BJ (cell line): ENCODE measurements around the gene SIRPG. TPM values are rescaled to one million over a fixed set of nuclear protein-coding genes. Genes with fewer than 3 reads are reported as not detected.
"Not testable (repeated sequence)": the region's sequence is repeated elsewhere in the genome, so short reads cannot be mapped to it uniquely, and the experiment has no call there.

Experiments
- CTCF ChIA-PET: fragments of 350-600 bp; formaldehyde crosslinking; extraction: SDS; loops from one replicate; lab custom pipeline; 2021; ENCODE audit warnings: antibody characterized with exemption, inconsistent platforms; lab: Yijun Ruan, JAX
- POLR2A ChIA-PET: fragments of 300-600 bp; sonication (Branson Sonifier 250); formaldehyde crosslinking; extraction: SDS; loops from one replicate; lab custom pipeline; 2021; ENCODE audit warnings: antibody characterized with exemption; lab: Charles Lee
- DNase-seq: peaks from one replicate; pipeline ENCODE4 v3.0.0-alpha.2; 2011; ENCODE audit warnings: low read depth
- H3K27me3 ChIP-seq: 2 replicates; pipeline ENCODE4 v1.6.0; 2011; ENCODE audit warnings: low read length; ENCODE audit not compliant: control insufficient read depth, insufficient read depth
- H3K36me3 ChIP-seq: 2 replicates; pipeline ENCODE4 v1.5.1; 2011; ENCODE audit warnings: low read length; ENCODE audit not compliant: control insufficient read depth, insufficient read depth
- H3K4me3 ChIP-seq: 2 replicates; pipeline ENCODE4 v1.5.1; 2011; ENCODE audit warnings: low read depth, mild to moderate bottlenecking, control low read depth, low read length
- CTCF ChIP-seq: IDR thresholded peaks from 2 replicates; pipeline ENCODE4 v1.5.1; 2011; ENCODE audit warnings: low read depth, mild to moderate bottlenecking, control low read depth, inconsistent platforms, low read length, moderate library complexity; ENCODE audit not compliant: insufficient read depth
- polyA plus RNA-seq: library from polyadenylated mRNA; depleted of rRNA; stranded (reverse); fragments of >200 nt; gene quantifications from 2 replicates; pipeline ENCODE4 v1.2.3, GENCODE V29; 2011

SIRPG gene
- polyA plus RNA-seq, 1 experiment, result not detected

GRCh38 chr20:1619861-1620444 lies 37.6 kb downstream of the SIRPG start, which contains the start of gene SIRPB1:
SIRPB1 (minus strand) TSS chr20:1620009; CDS start chr20:1619944, 65 bp downstream.
- H3K4me3 ChIP-seq, result no peak within 1 kb of the TSS
- no peaks in the 10 kb centered on the region; the same call in none of the 2 replicates for H3K27me3 ChIP-seq
- ChIA-PET CTCF (no interaction called here), POLR2A (no interaction called here)
- TF ChIP-seq CTCF, result no peak
- no peak for DNase-seq
- no peaks in the 10 kb centered on the region for H3K36me3 ChIP-seq

GRCh38 chr20:1618954-1619540 lies 38.5 kb downstream of the SIRPG start:
- ChIA-PET CTCF (no interaction called here), POLR2A (no interaction called here)
- Histone ChIP-seq H3K36me3 (no peaks in the 10 kb centered on the region), H3K27me3 (no peaks in the 10 kb centered on the region; the same call in 1 of the 2 replicates), H3K4me3 (no peak overlapping the region)
- no peak for TF ChIP-seq CTCF
- DNase-seq, result no peak

GRCh38 chr20:1618479-1618878 lies 39.1 kb downstream of the SIRPG start:
- CTCF ChIA-PET, result no interaction called here
- Histone ChIP-seq H3K4me3 (no peak overlapping the region), H3K36me3 (no peaks in the 10 kb centered on the region), H3K27me3 (no peaks in the 10 kb centered on the region; the same call in 1 of the 2 replicates)
- TF ChIP-seq CTCF, result no peak
- DNase-seq, result no peak
- POLR2A ChIA-PET, result no interaction called here

GRCh38 chr20:1616858-1617434 lies 40.6 kb downstream of the SIRPG start:
- ChIA-PET CTCF (no interaction called here), POLR2A (no interaction called here)
- Histone ChIP-seq H3K36me3 (no peaks in the 10 kb centered on the region), H3K4me3 (no peak overlapping the region), H3K27me3 (no peaks in the 10 kb centered on the region; the same call in 1 of the 2 replicates)
- TF ChIP-seq CTCF, result no peak
- no peak for DNase-seq

- CTCF ChIA-PET, H3K4me3 ChIP-seq, H3K27me3 ChIP-seq, H3K36me3 ChIP-seq, POLR2A ChIA-PET, DNase-seq: not testable (repeated sequence)
Measured at GRCh38 chr20:1610404-1610803, 47.2 kb downstream of the SIRPG start.

- H3K27me3 ChIP-seq, DNase-seq, POLR2A ChIA-PET, CTCF ChIA-PET, H3K4me3 ChIP-seq, H3K36me3 ChIP-seq: not testable (repeated sequence)
Measured at GRCh38 chr20:1608678-1609347, 48.8 kb downstream of the SIRPG start.
